IMR-90 (cell line): ENCODE measurements around the gene REPIN1. TPM values are rescaled to one million over a fixed set of nuclear protein-coding genes. Genes with fewer than 3 reads are reported as not detected.

ENCODE experiments used
- ATAC-seq: fragments of 200-7000 bp; cut with Tn5 transposase; 2 replicates; pipeline ENCODE4 v1.9.1; 2020; ENCODE audit warnings: low read depth, mild to moderate bottlenecking, moderate library complexity
- BruUV-seq: library from RNA; stranded (reverse); fragments of 400-500 nt; replicated peaks from 2 replicates; lab custom pipeline; 2021; lab: Mats Ljungman, UMichigan
- CTCF ChIA-PET: fragments of 300-600 bp; formaldehyde crosslinking; extraction: SDS; loops from one replicate; lab custom pipeline; 2021; ENCODE audit warnings: antibody characterized with exemption; lab: Yijun Ruan, JAX
- POLR2A ChIA-PET: fragments of 300-600 bp; sonication (Branson Sonifier 250); formaldehyde crosslinking; loops from one replicate; lab custom pipeline; 2022; ENCODE audit warnings: antibody characterized with exemption; ENCODE audit not compliant: unreplicated experiment; lab: Charles Lee
- DNase-seq: peaks from one replicate; pipeline ENCODE4 v3.0.0; 2013
- H2AFZ ChIP-seq: replicated peaks from 2 replicates; pipeline ENCODE3; 2013; ENCODE audit warnings: low read length, mild to moderate bottlenecking; ENCODE audit not compliant: poor library complexity
- H2AK5ac ChIP-seq: 2 replicates; pipeline ENCODE4 v1.6.1; 2013; ENCODE audit warnings: low read depth, low read length, inconsistent platforms
- H2AK9ac ChIP-seq: replicated peaks from 2 replicates; pipeline ENCODE3; 2013; ENCODE audit warnings: mild to moderate bottlenecking, low read depth, low read length, moderate library complexity; ENCODE audit not compliant: poor library complexity
- H2BK120ac ChIP-seq: 2 replicates; pipeline ENCODE4 v1.6.1; 2013; ENCODE audit warnings: low read depth, low read length, inconsistent platforms
- H2BK15ac ChIP-seq: 3 replicates; pipeline ENCODE4 v1.6.1; 2013; ENCODE audit warnings: low read depth, low read length, inconsistent platforms
- H2BK20ac ChIP-seq: 2 replicates; pipeline ENCODE4 v1.6.1; 2013; ENCODE audit warnings: low read depth, mild to moderate bottlenecking, inconsistent platforms, low read length, moderate library complexity
- H2BK5ac ChIP-seq: 2 replicates; pipeline ENCODE4 v1.6.1; 2013; ENCODE audit warnings: mild to moderate bottlenecking, low read depth, low read length, inconsistent platforms; ENCODE audit not compliant: poor library complexity, severe bottlenecking
- H3K14ac ChIP-seq: replicated peaks from 2 replicates; pipeline ENCODE4 v1.6.1; 2013; ENCODE audit warnings: low read depth, low read length, inconsistent platforms
- H3K18ac ChIP-seq: 2 replicates; pipeline ENCODE4 v1.6.1; 2013; ENCODE audit warnings: low read depth, low read length, control low read depth
- H3K23ac ChIP-seq: 2 replicates; pipeline ENCODE4 v1.6.1; 2013; ENCODE audit warnings: low read depth, low read length, inconsistent platforms
- H3K27ac ChIP-seq: 2 replicates; pipeline ENCODE4 v1.5.1; 2013; ENCODE audit warnings: mild to moderate bottlenecking, control low read depth, low read length; ENCODE audit not compliant: insufficient read depth
- H3K27me3 ChIP-seq: 2 replicates; pipeline ENCODE4 v1.6.1; 2013; ENCODE audit warnings: low read length; ENCODE audit not compliant: control insufficient read depth, insufficient read depth
- H3K36me3 ChIP-seq: 2 replicates; pipeline ENCODE4 v1.6.1; 2013; ENCODE audit warnings: low read length, mixed read lengths; ENCODE audit not compliant: control insufficient read depth, insufficient read depth
- H3K4ac ChIP-seq: 2 replicates; pipeline ENCODE4 v1.6.1; 2013; ENCODE audit warnings: low read depth, low read length, inconsistent platforms
- H3K4me1 ChIP-seq: 2 replicates; pipeline ENCODE4 v1.6.1; 2013; ENCODE audit warnings: low read length, mixed read lengths; ENCODE audit not compliant: control insufficient read depth, insufficient read depth
- H3K4me2 ChIP-seq: 2 replicates; pipeline ENCODE4 v1.6.1; 2013; ENCODE audit warnings: low read depth, mild to moderate bottlenecking, control low read depth, low read length, moderate library complexity
- H3K4me3 ChIP-seq: 2 replicates; pipeline ENCODE4 v1.5.1; 2013; ENCODE audit warnings: low read depth, mild to moderate bottlenecking, control low read depth, low read length, moderate library complexity; ENCODE audit not compliant: insufficient read depth
- H3K56ac ChIP-seq: 2 replicates; pipeline ENCODE4 v1.6.1; 2013; ENCODE audit warnings: low read length, inconsistent platforms; ENCODE audit not compliant: insufficient read depth; ENCODE audit errors: extremely low read depth
- H3K79me1 ChIP-seq, 2 experiments: 2 replicates each; pipeline ENCODE4 v1.6.1; 2013; ENCODE audit warnings: low read length in 2 of 2, inconsistent platforms in 1 of 2, low read depth in 1 of 2
- H3K9ac ChIP-seq: 2 replicates; pipeline ENCODE4 v1.6.1; 2013; ENCODE audit warnings: low read depth, low read length, control low read depth
- H3K9me1 ChIP-seq: 2 replicates; pipeline ENCODE4 v1.6.1; 2013; ENCODE audit warnings: low read length, inconsistent platforms; ENCODE audit not compliant: insufficient read depth
- H3K9me3 ChIP-seq: 2 replicates; pipeline ENCODE4 v1.6.1; 2013; ENCODE audit warnings: low read length; ENCODE audit not compliant: control insufficient read depth, insufficient read depth
- H4K20me1 ChIP-seq: 2 replicates; pipeline ENCODE4 v1.6.1; 2013; ENCODE audit warnings: low read length, inconsistent platforms; ENCODE audit not compliant: insufficient read depth
- H4K5ac ChIP-seq: 2 replicates; pipeline ENCODE4 v1.6.1; 2013; ENCODE audit warnings: mild to moderate bottlenecking, low read depth, low read length, control low read depth
- H4K8ac ChIP-seq, 2 experiments: 2 replicates each; pipeline ENCODE4 v1.6.1; 2013; ENCODE audit warnings: low read depth in 2 of 2, low read length in 2 of 2, control low read depth in 1 of 2, inconsistent platforms in 1 of 2
- H4K91ac ChIP-seq: 2 replicates; pipeline ENCODE4 v1.6.1; 2013; ENCODE audit warnings: low read depth, low read length, inconsistent platforms; ENCODE audit not compliant: insufficient read depth
- CEBPB ChIP-seq: IDR thresholded peaks from 2 replicates; pipeline ENCODE4 v1.6.1; 2012; ENCODE audit warnings: low read depth, low read length, improper control_type of control experiment
- CTCF ChIP-seq: conservative IDR thresholded peaks from 2 replicates; pipeline ENCODE4 v1.5.1; 2012; ENCODE audit warnings: mild to moderate bottlenecking, low read depth, low read length, improper control_type of control experiment
- FOS ChIP-seq: fragments of 150-350 bp; IDR thresholded peaks from 2 replicates; pipeline ENCODE4 v1.6.1; 2016; ENCODE audit warnings: low read depth, low read length
- MAFK ChIP-seq: IDR thresholded peaks from 2 replicates; pipeline ENCODE4 v1.6.1; 2012; ENCODE audit warnings: low read depth, low read length, improper control_type of control experiment
- MAZ ChIP-seq: IDR thresholded peaks from 2 replicates; pipeline ENCODE4 v1.6.1; 2012; ENCODE audit warnings: low read depth, mild to moderate bottlenecking, low read length, improper control_type of control experiment, moderate library complexity, borderline replicate concordance
- MXI1 ChIP-seq: IDR thresholded peaks from 2 replicates; pipeline ENCODE4 v1.6.1; 2012; ENCODE audit warnings: low read depth, mild to moderate bottlenecking, low read length, moderate library complexity, borderline replicate concordance
- POLR2A ChIP-seq: IDR thresholded peaks from 2 replicates; pipeline ENCODE4 v1.6.1; 2012; ENCODE audit warnings: mild to moderate bottlenecking, low read depth, low read length
- RAD21 ChIP-seq: IDR thresholded peaks from 2 replicates; pipeline ENCODE4 v1.6.1; 2012; ENCODE audit warnings: low read length, improper control_type of control experiment
- RFX5 ChIP-seq: IDR thresholded peaks from 2 replicates; pipeline ENCODE4 v1.8.0; 2012; ENCODE audit warnings: low read depth, mild to moderate bottlenecking, low read length, moderate library complexity
- WGBS, 2 experiments: methylation state at CpG; one replicate each; pipeline versions ENCODE4 v1.1.5 to v1.1.7; 2013; ENCODE audit warnings: missing lambda C conversion rate in 2 of 2; ENCODE audit not compliant: insufficient read length in 1 of 2; ENCODE audit errors: extremely low coverage in 2 of 2; 5-methylcytosine and 5-hydroxymethylcytosine counted together
- dilution Hi-C: fragments of 300-500 bp; cut with HindIII; formaldehyde crosslinking; loops from one replicate; pipeline ENCODE4 v1.14.3; 2018; ENCODE audit warnings: low sequenced_read_pairs; ENCODE audit not compliant: unreplicated experiment
- in situ Hi-C: fragments of 300-500 bp; cut with MboI; formaldehyde crosslinking; loops from 3 replicates; pipeline ENCODE4 v1.14.3; 2019; ENCODE audit warnings: low sequenced_read_pairs, inconsistent platforms, mixed read lengths
- intact Hi-C: fragments of 100-400 bp; cut with micrococcal nuclease; formaldehyde crosslinking; loops from 2 replicates; pipeline ENCODE4 v1.10.0; 2022
- polyA plus RNA-seq, 3 experiments: library from polyadenylated mRNA; depleted of rRNA; stranded (reverse); fragments of >200 nt; gene quantifications; 2 replicates each; pipeline ENCODE4 v1.2.3, GENCODE V29; 2012; ENCODE audit warnings: low replicate concordance in 1 of 3
- total RNA-seq: library from RNA; depleted of rRNA; stranded (reverse); fragments of >200 nt; gene quantifications from 2 replicates; pipeline ENCODE4 v1.2.3, GENCODE V29; 2012
- TF ChIP-seq, protein P1 (sequence below): fragments of 150-350 bp; IDR thresholded peaks from 2 replicates; pipeline ENCODE4 v1.6.1; 2017; ENCODE audit warnings: mild to moderate bottlenecking, antibody characterized with exemption, low read length, low read depth
- TF ChIP-seq, protein P2 (sequence below): fragments of 150-350 bp; IDR thresholded peaks from 2 replicates; pipeline ENCODE4 v1.6.1; 2016; ENCODE audit warnings: low read depth, mild to moderate bottlenecking, low read length, moderate library complexity, borderline replicate concordance

REPIN1 gene
- total and polyA plus RNA-seq, 2 of the 4 experiments (the other 2 are of a cell fraction) = 19.4 to 50.6 TPM

GRCh38 chr7:150401424-150401790 is 32.8 kb downstream of the REPIN1 start:
- no peak overlapping the region for H2BK120ac ChIP-seq
- no TSS peak for BruUV-seq
- H4K91ac ChIP-seq = no peak overlapping the region
- WGBS, 2 experiments = no CpG with 5 or more reads among the region's 1 CpG
- no peak overlapping the region for H3K14ac ChIP-seq
- no peak overlapping the region for H2AK9ac ChIP-seq
- H3K4me2 ChIP-seq = no peak overlapping the region
- no peak overlapping the region for H2BK5ac ChIP-seq
- H3K23ac ChIP-seq = no peak overlapping the region
- intact Hi-C loops (no loop called here), dilution Hi-C loops (no loop called here), in situ Hi-C loops (loop anchor here (25.0 kb wide), 2 partner anchors 539 to 586 kb away; partner anchors contain the start of genes ATP6V0E2, KCNH2 and NOS3)
- H3K9ac ChIP-seq = no peak overlapping the region
- H3K27me3 ChIP-seq = no peaks in the 10 kb centered on the region
- H4K5ac ChIP-seq = no peak overlapping the region
- no peak for DNase-seq
- no peak overlapping the region for H2BK20ac ChIP-seq
- no peak overlapping the region for H2AK5ac ChIP-seq
- H3K9me3 ChIP-seq = no peaks in the 10 kb centered on the region
- H3K18ac ChIP-seq = no peak overlapping the region
- TF ChIP-seq MAFK (no peak), MAZ (no peak), RAD21 (no peak), RFX5 (no peak), CTCF (no peak), POLR2A (no peak), CEBPB (no peak), MXI1 (no peak), FOS (no peak)
- TF ChIP-seq, protein P1, sequence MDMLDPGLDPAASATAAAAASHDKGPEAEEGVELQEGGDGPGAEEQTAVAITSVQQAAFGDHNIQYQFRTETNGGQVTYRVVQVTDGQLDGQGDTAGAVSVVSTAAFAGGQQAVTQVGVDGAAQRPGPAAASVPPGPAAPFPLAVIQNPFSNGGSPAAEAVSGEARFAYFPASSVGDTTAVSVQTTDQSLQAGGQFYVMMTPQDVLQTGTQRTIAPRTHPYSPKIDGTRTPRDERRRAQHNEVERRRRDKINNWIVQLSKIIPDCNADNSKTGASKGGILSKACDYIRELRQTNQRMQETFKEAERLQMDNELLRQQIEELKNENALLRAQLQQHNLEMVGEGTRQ = no peak
- TF ChIP-seq, protein P2, sequence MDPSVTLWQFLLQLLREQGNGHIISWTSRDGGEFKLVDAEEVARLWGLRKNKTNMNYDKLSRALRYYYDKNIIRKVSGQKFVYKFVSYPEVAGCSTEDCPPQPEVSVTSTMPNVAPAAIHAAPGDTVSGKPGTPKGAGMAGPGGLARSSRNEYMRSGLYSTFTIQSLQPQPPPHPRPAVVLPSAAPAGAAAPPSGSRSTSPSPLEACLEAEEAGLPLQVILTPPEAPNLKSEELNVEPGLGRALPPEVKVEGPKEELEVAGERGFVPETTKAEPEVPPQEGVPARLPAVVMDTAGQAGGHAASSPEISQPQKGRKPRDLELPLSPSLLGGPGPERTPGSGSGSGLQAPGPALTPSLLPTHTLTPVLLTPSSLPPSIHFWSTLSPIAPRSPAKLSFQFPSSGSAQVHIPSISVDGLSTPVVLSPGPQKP = no peak
- no peak overlapping the region for H3K56ac ChIP-seq
- H3K27ac ChIP-seq = no peak overlapping the region
- ChIA-PET POLR2A (no interaction called here), CTCF (interaction anchor here (1.1 kb wide), 1 partner anchor 8 kb away, joined by 3 read pairs; no protein-coding TSS in a partner anchor)
- no peak for ATAC-seq
- no peak overlapping the region for H3K4ac ChIP-seq
- peaks cover 18% of the 10 kb centered on the region; the same call in 1 of the 2 replicates for H3K36me3 ChIP-seq
- no peak overlapping the region for H4K8ac ChIP-seq
- no peak overlapping the region for H2AFZ ChIP-seq
- no peaks in the 10 kb centered on the region for H4K20me1 ChIP-seq
- H3K4me3 ChIP-seq = no peak overlapping the region
- no peak overlapping the region for H2BK15ac ChIP-seq
- peaks cover 20% of the 10 kb centered on the region for H3K4me1 ChIP-seq
- peaks cover 13% of the 10 kb centered on the region; the same call in 1 of the 2 replicates for H3K9me1 ChIP-seq
- H3K79me1 ChIP-seq = peaks cover 0 to 24% of the 10 kb centered on the region in 2 experiments; a peak in 2 of 4 replicates
